ENCODE data around the gene IL1RAP. TPM values are rescaled to one million over a fixed set of nuclear protein-coding genes. Genes with fewer than 3 reads are reported as not detected.

Gene IL1RAP
- total RNA-seq, 2 donors from 2014 or later: 17.7 to 18.0 TPM

DNA sequence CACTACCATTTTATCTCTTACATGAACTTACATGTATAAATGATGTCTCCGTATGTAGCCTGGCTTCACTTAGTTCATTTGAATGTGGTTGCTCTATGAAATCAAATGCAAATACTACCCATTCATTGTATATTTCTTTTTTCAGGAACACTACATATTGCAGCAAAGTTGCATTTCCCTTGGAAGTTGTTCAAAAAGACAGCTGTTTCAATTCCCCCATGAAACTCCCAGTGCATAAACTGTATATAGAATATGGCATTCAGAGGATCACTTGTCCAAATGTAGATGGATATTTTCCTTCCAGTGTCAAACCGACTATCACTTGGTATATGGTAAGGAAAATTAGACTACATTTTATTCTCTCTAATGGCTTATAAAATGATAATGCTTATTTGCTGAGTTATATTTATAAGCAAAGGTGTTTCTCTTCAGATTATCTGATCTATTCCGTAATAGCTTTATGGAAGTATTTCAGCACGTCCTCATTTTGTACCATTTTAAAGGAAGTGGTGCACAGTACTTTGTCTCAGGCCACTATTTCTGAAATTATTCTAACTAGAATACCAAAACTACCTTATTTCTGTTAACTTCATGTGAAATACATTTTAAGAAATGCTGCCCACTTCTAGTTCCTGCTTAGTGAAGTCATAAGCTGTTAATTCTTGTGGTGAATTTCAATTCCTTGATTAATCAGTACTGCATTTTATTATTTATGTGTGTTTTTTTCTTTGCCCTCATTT, 95.1 kb downstream of the IL1RAP start:
- intact Hi-C loops (cut with DNase I): no loop called here
- Histone ChIP-seq H3K4me3 (no peak overlapping the region), H3K27ac (no peak overlapping the region), H3K36me3 (no peaks in the 10 kb centered on the region), H3K27me3 (replicated peaks; ENCODE audit: insufficient read depth) (no peaks in the 10 kb centered on the region), H3K4me1 (replicated peaks) (no peaks in the 10 kb centered on the region), H3K9me3 (no peaks in the 10 kb centered on the region)
- DNase-seq (ENCODE audit: low spot score): no peak
- 71% methylated on average over 4 of the region's 4 CpGs for WGBS
- TF ChIP-seq, protein P1, sequence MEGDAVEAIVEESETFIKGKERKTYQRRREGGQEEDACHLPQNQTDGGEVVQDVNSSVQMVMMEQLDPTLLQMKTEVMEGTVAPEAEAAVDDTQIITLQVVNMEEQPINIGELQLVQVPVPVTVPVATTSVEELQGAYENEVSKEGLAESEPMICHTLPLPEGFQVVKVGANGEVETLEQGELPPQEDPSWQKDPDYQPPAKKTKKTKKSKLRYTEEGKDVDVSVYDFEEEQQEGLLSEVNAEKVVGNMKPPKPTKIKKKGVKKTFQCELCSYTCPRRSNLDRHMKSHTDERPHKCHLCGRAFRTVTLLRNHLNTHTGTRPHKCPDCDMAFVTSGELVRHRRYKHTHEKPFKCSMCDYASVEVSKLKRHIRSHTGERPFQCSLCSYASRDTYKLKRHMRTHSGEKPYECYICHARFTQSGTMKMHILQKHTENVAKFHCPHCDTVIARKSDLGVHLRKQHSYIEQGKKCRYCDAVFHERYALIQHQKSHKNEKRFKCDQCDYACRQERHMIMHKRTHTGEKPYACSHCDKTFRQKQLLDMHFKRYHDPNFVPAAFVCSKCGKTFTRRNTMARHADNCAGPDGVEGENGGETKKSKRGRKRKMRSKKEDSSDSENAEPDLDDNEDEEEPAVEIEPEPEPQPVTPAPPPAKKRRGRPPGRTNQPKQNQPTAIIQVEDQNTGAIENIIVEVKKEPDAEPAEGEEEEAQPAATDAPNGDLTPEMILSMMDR (IDR thresholded peaks at IDR 0.05): no peak
- TF ChIP-seq POLR2AphosphoS5 (IDR thresholded peaks at IDR 0.05) (no peak), POLR2A (IDR thresholded peaks at IDR 0.05) (no peak)

DNA sequence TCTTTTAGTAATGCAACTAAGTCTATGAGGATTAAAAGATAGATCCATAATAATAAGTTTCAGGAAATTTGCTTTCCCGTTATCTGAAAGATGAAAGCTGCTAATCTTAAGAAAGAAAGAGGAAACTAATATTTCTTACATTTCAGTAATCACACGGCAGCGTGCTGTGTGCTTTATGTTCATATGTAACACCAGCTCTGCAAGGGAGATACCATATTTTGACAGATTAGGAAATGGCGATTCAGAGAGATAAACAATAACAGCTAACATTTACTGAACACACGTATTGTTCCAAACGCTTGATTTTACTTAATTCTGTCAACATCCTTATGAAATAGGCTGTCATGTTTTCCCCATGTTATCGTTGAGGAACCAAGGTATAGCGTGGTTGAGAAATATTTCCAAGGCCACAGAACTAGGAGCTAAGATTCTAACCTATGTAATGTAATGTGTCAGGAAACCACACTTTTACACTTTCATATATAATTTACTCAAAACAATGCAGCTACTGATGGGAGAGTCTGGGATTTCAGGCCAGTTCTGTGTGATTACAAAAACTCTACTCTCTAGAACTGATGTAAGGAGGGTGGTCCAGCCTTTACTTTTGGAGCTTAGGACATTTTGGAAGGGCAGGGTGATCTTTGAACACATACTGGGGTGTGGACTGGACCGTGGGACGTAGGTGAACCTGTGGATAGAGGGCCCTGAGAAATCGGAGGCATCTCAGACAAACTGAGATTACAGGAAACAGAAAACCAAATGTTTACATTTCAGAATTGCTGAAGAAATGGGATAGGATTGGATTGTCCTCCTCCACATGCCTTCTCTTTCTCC, 100.6 kb downstream of the IL1RAP start:
- no peaks in the 10 kb centered on the region for H3K27me3 ChIP-seq (replicated peaks; ENCODE audit: insufficient read depth)
- TF ChIP-seq, protein P1 (IDR thresholded peaks at IDR 0.05): no peak
- no peak for TF ChIP-seq POLR2A (IDR thresholded peaks at IDR 0.05)
- no peak for TF ChIP-seq POLR2AphosphoS5 (IDR thresholded peaks at IDR 0.05)
- WGBS: 73% methylated on average over 11 of the region's 11 CpGs
- no peaks in the 10 kb centered on the region for H3K9me3 ChIP-seq
- no peak overlapping the region for H3K4me3 ChIP-seq
- intact Hi-C loops (cut with DNase I): no loop called here
- H3K36me3 ChIP-seq: no peaks in the 10 kb centered on the region
- DNase-seq (ENCODE audit: low spot score): no peak
- no peak overlapping the region for H3K27ac ChIP-seq
- no peaks in the 10 kb centered on the region for H3K4me1 ChIP-seq (replicated peaks)

DNA sequence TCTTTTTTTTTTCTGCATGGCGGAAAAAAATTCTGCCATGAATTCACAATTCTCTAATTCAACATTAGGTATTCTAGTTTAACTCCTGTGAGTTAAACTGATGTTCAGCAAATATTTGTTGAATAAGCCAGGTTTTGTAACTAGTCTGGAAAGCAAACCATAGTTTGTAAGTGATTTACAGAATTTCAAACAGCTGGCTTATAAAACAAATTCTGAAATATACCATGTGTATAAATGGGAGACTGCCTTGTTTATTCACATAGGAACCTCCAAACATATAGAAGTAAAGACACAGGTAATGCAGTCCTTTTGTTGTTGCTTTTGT, 101.1 kb downstream of the IL1RAP start:
- intact Hi-C loops (cut with DNase I): no loop called here

DNA sequence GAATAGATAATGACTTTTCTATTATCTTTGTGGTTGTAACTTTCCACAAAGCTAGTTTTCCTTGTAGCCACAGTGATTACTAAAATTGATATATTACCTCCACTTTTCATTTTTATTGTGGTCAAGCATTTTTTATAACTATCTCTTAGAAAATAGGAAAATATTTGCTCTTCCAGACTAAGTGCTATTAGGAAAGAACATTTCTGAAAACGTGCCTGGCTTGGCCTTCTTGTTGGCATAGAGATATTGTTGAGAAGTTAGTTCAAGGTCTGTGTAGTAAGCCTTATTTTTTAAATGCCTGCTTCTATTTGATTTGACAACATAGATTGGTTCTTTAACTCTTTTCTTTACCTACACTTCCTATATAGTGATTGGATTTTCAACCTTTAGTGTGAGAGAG, 101.7 kb downstream of the IL1RAP start:
- no peak overlapping the region for H3K4me3 ChIP-seq
- TF ChIP-seq, protein P1 (IDR thresholded peaks at IDR 0.05): no peak
- no peak for TF ChIP-seq POLR2A (IDR thresholded peaks at IDR 0.05)
- WGBS: 33% methylated on average over 1 of the region's 1 CpG
- H3K27me3 ChIP-seq (replicated peaks; ENCODE audit: insufficient read depth): no peaks in the 10 kb centered on the region
- intact Hi-C loops (cut with DNase I): no loop called here
- no peak for DNase-seq (ENCODE audit: low spot score)
- H3K27ac ChIP-seq: no peak overlapping the region
- no peaks in the 10 kb centered on the region for H3K4me1 ChIP-seq (replicated peaks)
- H3K9me3 ChIP-seq: no peaks in the 10 kb centered on the region
- no peaks in the 10 kb centered on the region for H3K36me3 ChIP-seq

More for the DNA sequence above, 101.1 kb downstream of the IL1RAP start:
- no peaks in the 10 kb centered on the region for H3K27me3 ChIP-seq (replicated peaks; ENCODE audit: insufficient read depth)
- WGBS: 81% methylated on average over 1 of the region's 1 CpG
- TF ChIP-seq POLR2A (IDR thresholded peaks at IDR 0.05) (no peak), POLR2AphosphoS5 (IDR thresholded peaks at IDR 0.05) (no peak)
- TF ChIP-seq, protein P1 (IDR thresholded peaks at IDR 0.05): no peak
- H3K9me3 ChIP-seq: no peaks in the 10 kb centered on the region
- no peaks in the 10 kb centered on the region for H3K4me1 ChIP-seq (replicated peaks)
- H3K36me3 ChIP-seq: no peaks in the 10 kb centered on the region
- H3K27ac ChIP-seq: no peak overlapping the region
- H3K4me3 ChIP-seq: no peak overlapping the region
- DNase-seq (ENCODE audit: low spot score): no peak

Measured in prostate gland (tissue), 2 donors.